ENCODE data around the gene FPGS.

The FPGS gene

DNA sequence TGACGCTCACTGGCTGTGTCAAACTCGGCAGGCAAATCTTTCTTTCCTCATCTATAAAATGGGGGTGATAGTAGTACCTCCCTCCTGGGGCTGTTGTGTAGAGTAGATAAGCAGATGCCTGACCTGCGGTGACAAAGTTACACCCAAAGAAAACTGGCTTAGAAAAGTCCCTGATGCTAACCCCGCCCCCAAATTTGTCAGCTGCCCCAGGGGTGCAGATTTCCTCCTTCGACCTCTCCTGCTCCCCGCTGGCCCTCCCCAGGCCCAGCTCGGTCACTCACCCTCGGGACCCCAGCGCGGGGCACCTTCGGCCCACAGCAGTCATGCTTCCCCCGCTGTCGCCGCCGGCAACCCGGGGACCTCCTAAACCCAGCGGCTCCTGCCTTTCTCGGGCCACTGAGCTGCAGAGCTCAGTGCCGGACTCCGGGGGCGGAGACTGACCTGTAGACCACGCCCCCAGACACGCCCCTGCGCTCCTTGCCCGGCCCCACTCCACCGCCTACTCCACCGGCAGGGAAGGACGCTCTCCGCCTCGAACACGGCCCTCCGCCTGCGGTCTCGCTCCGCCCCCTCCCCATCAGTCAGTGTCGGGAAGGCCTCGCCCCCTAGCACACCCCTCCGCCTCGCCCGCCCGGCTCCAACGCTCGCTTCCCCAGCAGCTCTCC, 31.6 kb upstream of the FPGS start:
- DNase-seq: peak; percentile 97

DNA sequence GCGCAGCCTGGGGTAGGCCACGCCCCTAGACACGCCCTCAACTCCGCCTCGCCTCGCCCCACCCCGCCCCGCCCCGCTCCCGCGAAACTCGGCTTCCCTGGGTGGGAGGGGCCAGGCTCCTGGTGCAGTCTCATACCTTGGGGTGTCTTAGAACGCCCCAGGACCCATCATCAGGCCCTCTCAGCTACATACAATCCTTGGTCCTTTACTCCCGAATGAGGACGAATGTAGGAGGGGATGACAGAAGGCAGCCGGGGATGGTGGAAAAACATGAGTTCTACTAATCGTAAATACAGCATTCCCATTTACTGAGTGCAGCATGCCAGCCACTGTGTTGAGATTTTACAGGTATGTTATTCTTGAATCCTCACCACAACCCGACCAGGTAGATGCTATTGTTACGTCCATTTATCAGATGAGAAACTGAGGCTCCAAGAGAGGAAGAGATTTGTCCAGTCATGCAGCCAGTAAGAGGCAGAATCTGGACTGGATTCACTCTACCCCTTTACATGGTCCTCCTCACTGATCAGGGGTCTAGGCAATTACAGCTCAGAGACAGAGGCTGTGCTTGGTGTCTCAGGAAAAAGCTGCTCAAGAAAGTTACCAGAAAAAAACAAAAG, 31.0 kb upstream of the FPGS start:
- no peak for DNase-seq

DNA sequence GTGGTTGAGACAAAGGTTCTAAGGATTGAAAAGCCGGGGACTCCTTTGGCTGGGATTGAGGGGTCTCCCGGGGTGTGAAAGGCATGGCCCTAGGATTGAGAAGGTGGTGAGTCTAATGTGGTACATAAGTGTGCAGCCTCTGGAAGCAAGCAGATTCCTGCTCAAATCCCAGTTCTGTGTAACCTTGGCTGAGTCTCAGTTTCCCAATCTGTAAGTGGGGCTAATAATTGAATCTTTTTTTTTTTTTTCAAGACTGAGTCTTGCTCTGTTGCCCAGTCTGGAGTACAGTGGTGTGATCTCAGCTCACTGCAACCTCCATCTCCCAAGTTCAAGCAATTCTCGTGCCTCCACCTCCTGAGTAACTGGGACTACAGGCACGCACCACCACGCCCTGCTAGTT, 30.1 kb upstream of the FPGS start:
- DNase-seq: no peak

DNA sequence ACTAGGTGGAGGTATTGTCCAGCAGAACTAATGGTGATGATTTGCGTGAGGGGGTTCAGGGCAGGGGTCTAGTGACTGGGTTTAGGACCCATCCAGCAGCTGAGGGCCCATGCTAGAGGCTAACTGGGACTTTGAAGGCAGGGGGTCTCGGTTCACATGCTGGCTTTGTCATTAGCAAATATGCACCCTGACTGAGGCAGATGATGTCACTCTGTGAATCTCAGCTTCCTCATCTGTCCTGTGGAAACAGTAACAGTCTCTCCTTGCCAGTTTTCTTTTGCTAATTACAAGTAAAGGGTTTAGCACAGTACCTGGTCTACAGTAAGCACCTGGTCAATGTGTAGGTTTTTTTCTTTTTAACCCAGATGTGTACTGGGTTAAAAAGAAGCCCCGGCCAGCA, 29.4 kb upstream of the FPGS start:
- DNase-seq: no peak

DNA sequence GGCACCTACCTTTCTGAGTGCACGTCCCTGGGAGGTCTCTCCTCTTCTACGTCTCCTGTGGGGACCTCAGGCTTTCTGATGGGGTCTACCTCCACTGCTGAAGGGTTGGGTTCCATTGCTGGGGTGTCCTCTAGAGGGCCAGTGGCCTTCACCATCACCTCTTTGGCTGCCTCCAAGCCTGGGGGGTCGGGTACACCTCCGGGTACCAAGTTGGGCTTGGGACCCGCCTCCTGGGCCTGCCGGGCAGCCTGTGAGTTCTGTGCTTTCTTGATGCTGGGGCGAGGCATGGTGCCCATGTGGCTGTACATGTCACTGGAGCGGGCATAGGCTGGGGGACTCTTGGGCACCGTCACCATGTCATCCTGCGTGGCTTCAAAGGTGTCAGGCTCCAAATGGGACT, 28.7 kb upstream of the FPGS start:
- DNase-seq: no peak

DNA sequence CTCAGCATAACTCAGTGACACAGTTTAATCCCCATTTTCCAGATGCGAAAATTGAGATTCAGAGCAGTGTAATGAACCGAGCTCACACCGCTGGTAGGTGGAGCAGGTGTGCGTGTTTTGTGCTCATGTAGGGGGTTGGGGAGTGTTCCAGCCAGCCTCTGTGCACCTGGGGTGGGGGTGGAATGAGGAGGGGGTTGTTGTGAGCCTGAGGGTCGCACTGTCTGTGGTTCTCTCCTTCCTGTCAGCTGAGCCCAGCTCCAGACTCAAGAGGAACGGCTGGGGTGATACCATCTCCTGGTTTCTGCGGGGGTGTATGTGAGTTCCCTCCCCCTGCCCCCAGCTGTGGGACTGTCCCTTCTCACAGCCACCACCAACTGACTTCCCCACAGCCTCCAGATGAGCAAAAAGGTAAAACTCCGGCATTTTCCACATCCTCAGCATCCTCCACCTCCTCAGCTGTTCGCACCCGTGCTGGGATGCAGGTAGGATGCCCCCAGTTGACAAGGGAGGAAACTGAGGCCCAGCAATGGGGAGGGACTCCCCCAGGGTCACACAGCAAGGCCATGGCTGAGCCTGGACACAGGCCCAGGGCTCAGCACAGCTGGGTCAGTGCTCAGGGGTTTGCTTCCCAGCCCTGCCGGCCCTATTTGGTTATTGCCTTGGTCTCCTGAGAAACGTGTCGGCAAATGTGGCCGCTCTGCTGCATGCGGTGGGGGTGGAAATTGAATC, 26.3 kb upstream of the FPGS start:
- peak; percentile 86 to 87 for DNase-seq

DNA sequence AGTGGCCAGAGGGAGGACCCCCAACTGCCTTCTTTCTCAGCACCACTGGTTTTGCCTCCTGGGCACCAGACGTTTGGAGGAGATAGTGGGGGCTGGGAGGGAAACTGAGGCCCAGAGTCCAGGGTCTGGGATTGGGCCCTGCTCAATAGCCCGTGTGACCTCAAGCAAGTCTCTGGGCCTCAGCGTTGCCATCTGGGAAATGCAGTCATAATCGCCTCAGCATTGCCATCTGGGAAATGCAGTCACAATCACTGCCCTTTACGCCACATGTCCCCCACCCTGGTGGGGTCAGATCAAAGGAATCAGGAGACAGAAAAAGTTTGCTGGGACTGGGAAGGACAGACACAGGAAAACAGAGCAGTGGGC, 25.8 kb upstream of the FPGS start:
- DNase-seq: no peak

DNA sequence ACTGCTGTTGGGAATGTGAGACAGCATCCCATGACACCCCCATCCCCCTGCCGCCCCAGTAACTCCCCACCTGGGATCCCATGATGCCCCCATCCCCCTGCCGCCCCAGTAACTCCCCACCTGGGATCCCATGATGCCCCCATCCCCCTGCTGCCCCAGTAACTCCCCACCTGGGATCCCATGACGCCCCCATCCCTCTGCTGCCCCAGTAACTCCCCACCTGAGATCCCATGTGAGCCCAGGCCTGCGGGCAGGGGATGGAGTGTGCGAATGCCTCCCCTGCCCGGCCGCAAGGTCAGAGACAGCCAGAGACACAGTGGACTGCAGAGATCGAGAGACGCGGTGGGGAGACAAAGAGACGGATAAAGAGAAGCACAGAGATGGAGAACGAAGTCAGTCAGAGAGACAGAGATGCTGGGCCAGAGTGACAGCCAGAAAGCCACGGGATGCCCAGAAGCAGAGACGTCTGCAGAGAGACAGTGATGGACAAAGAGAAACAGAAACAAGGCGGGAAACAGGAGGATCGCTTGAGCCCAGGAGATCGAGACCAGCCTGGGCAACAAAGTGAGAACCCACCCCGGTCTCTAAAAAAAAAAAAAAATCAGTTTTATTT, 25.2 kb upstream of the FPGS start:
- peak in 1 of 2 donors; percentile 37 for DNase-seq

DNA sequence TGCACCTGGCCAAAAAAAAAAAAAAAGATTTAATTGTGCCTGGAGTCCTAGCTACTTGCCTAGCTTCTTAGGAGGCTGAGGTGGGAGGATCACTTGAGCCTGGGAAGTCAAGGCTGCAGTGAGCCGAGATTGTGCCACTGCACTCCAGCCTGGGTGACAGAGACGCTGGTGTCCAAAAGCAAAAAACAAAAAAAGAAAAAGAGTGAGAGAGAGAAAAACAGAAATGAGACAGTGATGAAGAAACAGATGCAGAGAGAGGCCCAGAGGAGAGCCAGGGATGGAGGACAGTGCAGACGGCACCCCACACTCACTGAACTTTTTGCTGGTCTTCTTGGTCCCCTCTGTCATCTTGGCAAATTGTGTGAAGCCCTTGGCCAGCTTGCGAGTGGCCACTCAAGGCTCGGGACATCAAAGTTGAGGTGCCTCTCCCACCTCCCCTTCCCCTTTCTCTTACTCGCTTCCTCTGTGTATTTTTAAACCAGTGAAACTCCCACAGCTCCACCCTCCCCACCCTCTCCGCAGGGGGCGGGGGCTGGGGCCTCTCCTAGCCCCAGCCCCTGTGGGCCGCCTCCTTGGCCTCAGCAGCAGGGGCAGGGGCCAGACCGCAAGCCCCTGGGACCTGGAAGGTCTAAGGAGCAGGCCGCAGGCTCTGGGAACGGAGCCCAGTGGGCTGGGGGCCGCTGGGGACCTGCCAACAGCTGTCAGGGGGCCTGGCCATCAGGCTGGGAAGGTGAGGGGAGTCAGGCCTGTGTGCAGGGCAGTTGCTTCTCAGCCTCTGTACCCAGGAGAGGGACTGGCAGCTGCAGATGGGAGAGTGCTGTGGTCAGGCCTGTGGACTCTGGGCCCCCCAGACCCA, 24.2 kb upstream of the FPGS start, which contains the start of gene SH2D3C:
Gene SH2D3C (minus strand): TSS at position 387 of the 856 bp plus-strand sequence. CDS start 39 bp downstream, at position 348.
- peak; percentile 61 to 72 for DNase-seq

DNA sequence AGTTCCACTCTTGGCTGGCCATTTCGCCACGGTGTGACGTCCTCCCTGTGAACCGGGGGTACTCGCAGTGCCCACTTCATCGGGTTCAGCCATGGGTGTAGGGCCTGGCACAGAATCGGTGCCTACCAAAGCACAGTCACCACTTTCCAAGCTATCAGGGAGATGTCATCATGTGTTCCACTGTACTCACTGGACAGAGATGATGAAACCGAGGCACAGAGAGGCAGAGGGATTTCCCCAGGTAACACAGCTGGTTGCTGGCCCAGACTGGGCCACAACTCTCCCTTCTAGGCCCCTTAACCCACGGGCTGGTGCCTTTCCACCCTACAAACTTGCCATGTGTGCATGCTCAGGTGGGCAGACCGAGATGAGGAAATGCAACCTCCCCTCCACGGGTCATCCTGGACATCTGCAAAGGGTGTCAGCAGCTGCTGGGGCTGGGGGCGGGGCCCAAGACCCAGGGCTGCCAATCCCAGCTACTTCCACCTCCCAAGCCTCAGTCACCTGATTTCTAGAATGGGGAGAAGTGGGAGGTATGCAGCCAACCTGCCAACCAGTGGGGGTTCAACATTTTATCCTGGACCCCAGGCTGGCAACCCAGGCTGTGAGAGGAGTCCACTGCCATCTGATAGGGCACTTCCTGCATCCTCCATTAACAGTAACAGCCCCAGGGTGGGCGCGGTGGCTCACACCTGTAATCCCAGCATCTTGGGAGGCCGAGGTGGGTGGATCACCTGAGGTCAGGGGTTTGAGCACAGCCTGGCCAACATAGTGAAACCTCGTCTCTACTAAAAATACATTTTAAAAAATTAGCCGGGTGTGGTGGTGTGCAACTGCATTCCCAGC, 23.3 kb upstream of the FPGS start:
- DNase-seq: peak; percentile 76 to 77

DNA sequence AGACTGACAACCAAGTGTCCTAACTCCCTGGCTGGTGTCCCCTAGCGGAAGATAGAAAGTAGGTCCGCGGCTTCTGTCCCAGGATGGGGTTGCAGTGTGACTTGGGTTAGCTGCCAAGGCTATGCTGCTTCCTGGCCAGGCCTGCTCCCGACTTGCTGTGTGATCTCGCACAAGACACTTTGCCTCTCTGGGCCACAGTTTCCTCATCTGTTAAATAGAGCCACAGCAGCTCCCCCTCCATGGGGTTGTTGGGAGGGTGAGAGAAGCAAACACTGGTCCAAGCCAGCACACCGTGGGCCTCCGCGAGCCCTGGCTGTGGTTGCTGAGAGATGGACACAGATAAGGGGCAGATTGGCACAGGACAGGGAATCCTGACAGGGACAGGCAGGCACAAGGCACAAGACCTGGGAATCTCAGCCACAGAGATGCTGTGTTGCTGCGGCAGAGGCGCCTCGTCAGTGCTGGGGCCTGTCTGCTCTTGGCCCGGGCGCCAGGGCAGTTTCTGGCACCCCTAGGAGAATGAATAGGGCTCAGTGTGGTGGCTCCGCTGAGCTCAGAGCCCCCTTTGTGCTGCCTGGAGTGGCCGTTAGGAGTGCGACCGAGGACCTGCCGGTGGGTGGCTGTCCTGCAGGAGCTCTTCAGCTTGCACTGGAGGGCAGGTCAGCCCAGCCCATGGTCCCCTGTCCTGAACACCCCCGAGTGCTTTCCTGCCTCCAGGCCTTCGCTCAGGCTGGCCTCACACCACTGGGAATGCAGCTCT, 22.4 kb upstream of the FPGS start:
- no peak for DNase-seq

DNA sequence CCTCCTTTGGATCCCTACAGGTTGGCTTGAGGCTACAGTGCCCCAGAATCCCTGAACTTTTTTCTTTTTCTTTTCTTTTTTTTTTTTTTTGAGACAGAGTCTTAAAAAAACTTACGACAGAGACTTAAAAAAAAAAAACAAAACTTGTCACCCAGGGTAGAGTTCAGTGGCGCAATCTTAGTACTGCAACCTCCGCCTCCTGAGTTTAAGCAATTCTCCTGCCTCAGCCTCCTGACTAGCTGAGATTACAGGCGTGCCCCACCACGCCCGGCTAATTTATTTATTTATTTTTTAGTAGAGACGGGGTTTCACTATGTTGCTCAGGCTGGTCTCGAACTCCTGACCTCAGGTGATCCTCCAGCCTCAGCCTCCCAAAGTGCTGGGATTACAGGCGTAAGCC, 21.8 kb upstream of the FPGS start:
- DNase-seq: peak in 1 of 2 donors; percentile 70

DNA sequence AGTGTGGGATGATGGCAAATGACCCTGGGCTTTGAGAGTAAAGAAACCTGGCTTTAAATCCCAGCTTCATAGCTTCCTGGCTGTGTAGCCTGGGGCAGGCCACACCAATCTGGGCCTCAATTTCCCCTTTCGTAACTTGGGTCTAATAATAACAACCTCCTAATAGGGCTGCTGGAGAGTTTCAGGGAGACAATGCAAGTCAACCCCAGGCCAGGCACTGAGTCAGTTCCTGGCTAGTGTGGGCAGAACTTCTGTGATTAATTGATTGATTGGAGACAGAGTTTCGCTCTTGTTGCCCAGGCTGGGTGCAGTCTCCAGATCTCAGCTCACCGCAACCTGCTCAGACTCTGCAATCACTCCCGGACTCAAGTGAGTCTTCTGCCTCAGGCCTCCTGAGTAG, 20.9 kb upstream of the FPGS start:
- DNase-seq: no peak

DNA sequence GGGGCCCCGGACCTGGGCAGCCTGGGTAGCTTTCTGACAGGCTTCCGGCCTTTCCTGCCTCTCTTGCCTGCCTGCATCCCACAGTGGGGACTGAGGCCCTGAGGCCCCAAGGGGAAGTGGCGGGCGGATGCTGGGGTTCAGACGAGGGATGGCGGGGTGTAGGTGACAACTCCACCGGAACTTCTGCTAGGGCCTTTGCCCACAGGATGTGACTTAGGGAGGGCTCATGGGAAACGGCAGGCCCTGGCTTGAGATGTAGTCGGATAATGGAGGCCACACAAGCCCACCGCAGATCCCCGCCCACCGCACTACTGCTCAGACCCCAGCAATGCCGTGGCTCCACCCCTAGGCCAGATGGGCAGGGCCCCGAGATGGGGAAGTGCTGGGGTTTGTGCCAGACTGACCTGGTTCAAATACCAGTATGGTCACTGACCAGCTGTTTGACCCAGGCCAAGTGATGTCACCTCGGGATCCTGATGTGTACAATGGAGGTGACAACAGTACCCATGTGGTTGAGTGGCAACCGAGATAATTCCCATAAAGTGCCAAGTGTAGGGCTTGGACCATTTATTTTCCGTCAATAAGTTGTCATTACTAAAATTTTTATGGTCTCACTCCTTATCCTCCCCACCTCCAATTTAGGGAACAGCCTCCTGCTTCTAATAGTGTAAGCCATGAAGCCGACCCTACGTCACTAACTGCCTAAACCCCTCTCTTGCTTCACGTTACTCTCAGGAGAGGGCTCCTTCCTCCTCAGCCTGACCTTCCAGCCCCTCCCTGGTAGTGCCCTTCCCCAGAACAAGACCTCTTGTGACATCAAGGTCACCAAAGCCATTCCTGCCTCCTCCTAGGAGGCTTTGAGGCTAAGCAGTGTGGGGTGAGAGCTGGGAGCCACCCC, 19.3 kb upstream of the FPGS start:
- DNase-seq: peak; percentile 88 to 89

DNA sequence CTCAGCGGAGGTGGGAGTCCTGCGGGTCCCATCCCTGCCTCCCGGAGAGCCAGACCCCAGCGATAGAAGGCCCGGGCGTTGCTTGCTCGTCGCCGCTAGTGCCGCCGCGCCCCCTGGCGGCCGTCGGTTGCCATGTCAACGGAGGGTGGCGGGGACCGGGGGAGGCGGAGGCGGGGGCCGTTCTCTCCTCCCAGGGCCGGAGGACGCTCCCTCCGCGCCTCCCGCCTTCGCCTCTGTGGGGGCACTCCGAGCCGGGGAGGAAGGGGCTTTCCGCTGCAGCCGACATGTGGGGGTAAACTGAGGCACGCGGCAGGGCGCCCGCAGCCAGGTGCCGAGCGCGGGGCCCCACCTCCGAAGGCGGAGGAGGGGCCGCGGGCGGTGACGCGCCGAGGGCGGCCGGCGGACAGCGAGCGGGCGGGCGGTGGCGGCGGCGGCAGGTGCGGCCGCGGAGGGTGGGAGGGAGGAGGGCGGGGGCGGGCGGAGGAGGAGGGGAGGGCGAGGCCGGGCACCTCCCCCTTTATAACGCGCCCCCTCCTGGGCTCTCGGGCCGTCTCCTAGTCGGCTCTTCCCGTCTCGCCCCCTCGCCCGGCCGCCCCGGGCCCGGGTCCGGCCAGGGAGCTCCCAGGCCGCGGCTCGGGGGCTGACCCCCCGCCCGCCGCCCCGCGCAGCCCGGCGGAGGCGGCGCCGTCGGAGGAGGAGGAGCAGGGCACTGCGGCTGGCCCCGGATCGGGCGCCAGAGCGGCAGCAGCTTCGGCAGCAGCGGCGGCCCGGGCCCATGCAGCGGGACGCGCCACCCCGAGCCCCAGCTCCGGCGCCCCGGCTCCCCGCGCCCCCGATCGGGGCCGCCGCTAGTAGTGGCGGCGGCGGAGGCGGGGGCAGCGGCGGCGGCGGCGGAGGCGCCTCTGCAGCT, 17.4 kb upstream of the FPGS start:
- peak; percentile 90 to 93 for DNase-seq

DNA sequence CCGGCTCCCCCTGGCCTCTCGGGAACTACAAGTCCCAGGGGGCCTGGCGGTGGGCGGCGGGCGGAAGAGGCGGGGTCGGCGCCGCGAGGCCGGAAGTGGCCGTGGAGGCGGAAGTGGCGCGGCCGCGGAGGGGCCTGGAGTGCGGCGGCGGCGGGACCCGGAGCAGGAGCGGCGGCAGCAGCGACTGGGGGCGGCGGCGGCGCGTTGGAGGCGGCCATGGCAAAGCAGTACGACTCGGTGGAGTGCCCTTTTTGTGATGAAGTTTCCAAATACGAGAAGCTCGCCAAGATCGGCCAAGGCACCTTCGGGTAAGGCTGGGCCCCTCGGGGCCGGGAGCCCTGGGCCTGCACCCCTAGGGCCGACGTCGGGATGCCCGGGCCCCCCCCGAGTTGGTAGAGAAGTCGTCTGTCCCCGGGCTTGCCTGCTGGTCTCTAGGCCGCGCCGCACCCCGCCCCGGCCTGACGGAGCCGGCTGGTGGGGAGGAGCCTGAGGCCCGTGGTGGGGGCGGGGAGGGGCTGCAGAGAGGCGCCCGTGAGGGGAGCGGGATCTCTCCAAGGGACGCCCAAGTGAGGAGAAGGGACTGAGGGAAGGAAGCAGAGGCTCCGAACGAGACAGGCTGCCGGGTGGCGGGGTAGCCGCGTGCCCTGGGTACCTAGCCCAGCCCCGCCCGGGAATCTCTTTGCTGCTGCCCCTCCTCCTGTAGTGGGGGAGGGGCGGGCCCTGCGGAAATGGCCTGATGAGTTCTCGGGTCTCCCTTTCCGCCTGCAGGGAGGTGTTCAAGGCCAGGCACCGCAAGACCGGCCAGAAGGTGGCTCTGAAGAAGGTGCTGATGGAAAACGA, 16.5 kb upstream of the FPGS start, which contains the start of gene CDK9:
Gene CDK9 (plus strand): TSS at position 102 of the 840 bp plus-strand sequence. CDS start 115 bp downstream, at position 217.
- DNase-seq: peak; percentile 92 to 94

DNA sequence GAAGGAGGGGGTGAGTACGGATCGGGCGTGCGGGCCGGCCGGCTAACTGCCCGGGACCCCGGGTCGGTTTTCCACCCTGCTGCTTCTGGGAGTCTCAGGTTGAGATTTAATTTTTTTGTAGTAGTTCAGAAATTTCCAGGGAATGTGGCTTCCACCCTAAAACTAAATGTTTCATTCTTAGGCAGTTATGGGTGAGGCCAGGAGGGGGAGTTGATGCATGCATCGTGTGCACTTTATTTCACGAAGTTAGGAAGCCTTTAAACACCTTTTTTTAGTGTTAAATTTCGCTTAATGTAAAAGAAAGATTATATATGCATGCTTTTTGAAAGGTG, 15.9 kb upstream of the FPGS start:
- DNase-seq: no peak

Measured in CD4-positive, alpha-beta T cell treated with Interleukin-4 for 1 hour (primary cell).